NB4 (cell line): Measurements from ENCODE around the gene VPS35L.

Experiments used
- CTCF ChIP-seq: IDR thresholded peaks from one replicate; pipeline ENCODE4 v1.5.1; 2012; ENCODE audit warnings: low read depth, low read length
- MYC ChIP-seq: IDR thresholded peaks from 2 replicates; pipeline ENCODE4 v1.6.1; 2011; ENCODE audit warnings: low read depth, low read length
- POLR2A ChIP-seq: IDR thresholded peaks from 2 replicates; pipeline ENCODE4 v1.6.1; 2011; ENCODE audit warnings: mild to moderate bottlenecking; ENCODE audit not compliant: insufficient read length; ENCODE audit errors: extremely low read depth

DNA sequence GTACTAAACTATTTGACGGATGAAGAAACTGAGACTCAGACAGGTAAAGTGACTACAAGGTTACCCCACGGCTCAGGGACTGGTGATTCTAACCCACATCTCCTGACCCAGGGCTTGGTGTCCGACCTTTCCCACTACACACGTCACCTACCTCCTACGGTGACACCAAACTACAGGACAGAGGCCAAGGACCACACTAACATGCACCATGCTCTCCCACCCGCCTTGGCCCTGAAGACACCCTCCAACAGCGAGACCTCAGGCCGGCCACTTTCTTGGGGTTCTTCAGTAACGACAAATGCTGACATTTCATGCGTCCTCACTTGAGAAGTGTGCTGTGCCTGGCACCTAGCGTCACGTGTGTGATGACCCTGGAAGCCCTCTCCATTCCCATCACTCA lies 156.1 kb downstream of the VPS35L start:
- no peak for TF ChIP-seq CTCF
- TF ChIP-seq POLR2A: no peak
- TF ChIP-seq MYC: no peak
